Measurements from ENCODE around the gene BRD7.

BRD7 gene

GRCh38 chr16:50280932-50281331 is 87.9 kb downstream of the BRD7 start:
- H3K36me3 ChIP-seq (replicated peaks; ENCODE audit: low read depth, low read length): peaks cover 32% of the 10 kb centered on the region
- H3K27me3 ChIP-seq (ENCODE audit: low read depth, low read length): no peaks in the 10 kb centered on the region
- H3K4me1 ChIP-seq (ENCODE audit: low read length): peaks cover 66% of the 10 kb centered on the region
- H3K27ac ChIP-seq (ENCODE audit: low read length): no peak overlapping the region
- peaks cover 97% of the 10 kb centered on the region for H4K20me1 ChIP-seq (ENCODE audit: insufficient read depth, low read length)
- H3K4me2 ChIP-seq (ENCODE audit: low read length): peak overlapping the region; percentile 86
- H3K4me3 ChIP-seq (ENCODE audit: low read length): no peak overlapping the region
- H3K79me2 ChIP-seq (ENCODE audit: low read length): peaks cover 93% of the 10 kb centered on the region
- no peak overlapping the region for H3K9ac ChIP-seq (ENCODE audit: low read length)
- no peak for TF ChIP-seq EZH2phosphoT487 (IDR thresholded peaks at IDR 0.05; ENCODE audit: low read depth)
- TF ChIP-seq CTCF (IDR thresholded peaks at IDR 0.05; ENCODE audit: low read depth, low read length): no peak
- 0 out of 2 replicates have a peak, but pooled peaks cover 4% of the 10 kb centered on the region for H3K9me3 ChIP-seq (ENCODE audit: insufficient read depth, low read length)
- no peak overlapping the region for H2AFZ ChIP-seq (ENCODE audit: low read depth, low read length)

- Histone ChIP-seq H3K9me3 (ENCODE audit: insufficient read depth, low read length) (0 out of 2 replicates have a peak, but pooled peaks cover 4% of the 10 kb centered on the region), H2AFZ (ENCODE audit: low read depth, low read length) (no peak overlapping the region), H3K4me1 (ENCODE audit: low read length) (peaks cover 75% of the 10 kb centered on the region), H3K4me2 (ENCODE audit: low read length) (peak overlapping the region; percentile 51), H4K20me1 (ENCODE audit: insufficient read depth, low read length) (peaks cover 92% of the 10 kb centered on the region), H3K9ac (ENCODE audit: low read length) (no peak overlapping the region), H3K36me3 (replicated peaks; ENCODE audit: low read depth, low read length) (peaks cover 32% of the 10 kb centered on the region), H3K79me2 (ENCODE audit: low read length) (peaks cover 93% of the 10 kb centered on the region), H3K27me3 (ENCODE audit: low read depth, low read length) (no peaks in the 10 kb centered on the region), H3K4me3 (ENCODE audit: low read length) (no peak overlapping the region), H3K27ac (ENCODE audit: low read length) (peak overlapping the region; percentile 8; the same call in 1 of the 2 replicates)
- no peak for TF ChIP-seq CTCF (IDR thresholded peaks at IDR 0.05; ENCODE audit: low read depth, low read length)
These were observed 89.3 kb downstream of the BRD7 start for GRCh38 chr16:50279504-50279865.

GRCh38 chr16:50278251-50278650 is 90.5 kb downstream of the BRD7 start:
- no peak overlapping the region for H2AFZ ChIP-seq (ENCODE audit: low read depth, low read length)
- H3K27ac ChIP-seq (ENCODE audit: low read length): no peak overlapping the region
- H3K27me3 ChIP-seq (ENCODE audit: low read depth, low read length): no peaks in the 10 kb centered on the region
- peaks cover 83% of the 10 kb centered on the region for H3K79me2 ChIP-seq (ENCODE audit: low read length)
- no peak for TF ChIP-seq CTCF (IDR thresholded peaks at IDR 0.05; ENCODE audit: low read depth, low read length)
- H3K9me3 ChIP-seq (ENCODE audit: insufficient read depth, low read length): 0 out of 2 replicates have a peak, but pooled peaks cover 4% of the 10 kb centered on the region
- H3K36me3 ChIP-seq (replicated peaks; ENCODE audit: low read depth, low read length): peaks cover 24% of the 10 kb centered on the region
- no peak overlapping the region for H3K9ac ChIP-seq (ENCODE audit: low read length)
- no peak overlapping the region for H3K4me3 ChIP-seq (ENCODE audit: low read length)
- H4K20me1 ChIP-seq (ENCODE audit: insufficient read depth, low read length): peaks cover 79% of the 10 kb centered on the region
- no peak overlapping the region for H3K4me2 ChIP-seq (ENCODE audit: low read length)
- peaks cover 75% of the 10 kb centered on the region for H3K4me1 ChIP-seq (ENCODE audit: low read length)

- TF ChIP-seq CTCF (IDR thresholded peaks at IDR 0.05; ENCODE audit: low read depth, low read length): no peak
- TF ChIP-seq EZH2phosphoT487 (IDR thresholded peaks at IDR 0.05; ENCODE audit: low read depth): no peak
- Histone ChIP-seq H3K36me3 (replicated peaks; ENCODE audit: low read depth, low read length) (peaks cover 20% of the 10 kb centered on the region), H3K27ac (ENCODE audit: low read length) (no peak overlapping the region), H3K9ac (ENCODE audit: low read length) (no peak overlapping the region), H2AFZ (ENCODE audit: low read depth, low read length) (no peak overlapping the region), H3K9me3 (ENCODE audit: insufficient read depth, low read length) (0 out of 2 replicates have a peak, but pooled peaks cover 4% of the 10 kb centered on the region), H3K79me2 (ENCODE audit: low read length) (peaks cover 70% of the 10 kb centered on the region), H3K4me1 (ENCODE audit: low read length) (peaks cover 64% of the 10 kb centered on the region), H3K27me3 (ENCODE audit: low read depth, low read length) (no peaks in the 10 kb centered on the region), H3K4me3 (ENCODE audit: low read length) (no peak overlapping the region), H4K20me1 (ENCODE audit: insufficient read depth, low read length) (peaks cover 67% of the 10 kb centered on the region), H3K4me2 (ENCODE audit: low read length) (peak overlapping the region; percentile 20; the same call in 1 of the 2 replicates)
These were observed 91.8 kb downstream of the BRD7 start for GRCh38 chr16:50276801-50277555.
